HepG2 (cell line): Measurements from ENCODE around the gene PCARE. TPM values are rescaled to one million over a fixed set of nuclear protein-coding genes. Genes with fewer than 3 reads are reported as not detected.

Experiments
- ATAC-seq: fragments of 200-7000 bp; cut with Tn5 transposase; 3 replicates; pipeline ENCODE4 v1.9.1; 2020; ENCODE audit warnings: mild to moderate bottlenecking, moderate library complexity
- BruUV-seq: library from RNA; stranded (reverse); fragments of 400-500 nt; replicated peaks from 2 replicates; lab custom pipeline; 2021; lab: Mats Ljungman, UMichigan
- CTCF ChIA-PET: fragments of 300-600 bp; formaldehyde crosslinking; extraction: SDS; loops from one replicate; lab custom pipeline; 2021; ENCODE audit warnings: low total read pairs, inconsistent platforms, low intra/inter-chr PET ratio; lab: Yijun Ruan, JAX
- POLR2A ChIA-PET: fragments of 350-600 bp; sonication (Branson Sonifier 250); formaldehyde crosslinking; loops from one replicate; lab custom pipeline; 2020; ENCODE audit warnings: antibody characterized with exemption, inconsistent platforms; lab: Yijun Ruan, JAX
- DNase-seq: peaks from one replicate; pipeline ENCODE4 v3.0.0-alpha.2; 2015; ENCODE audit warnings: low spot score
- FAIRE-seq: peaks from 3 replicates; lab custom pipeline; 2011; peaks lifted over from hg19 to GRCh38; lab: Jason Lieb, UNC
- H2AFZ ChIP-seq: one replicate; pipeline ENCODE4 v1.6.1; 2011; ENCODE audit warnings: low read length, inconsistent platforms
- H3K27ac ChIP-seq: fragments of 300-600 bp; 3 replicates; pipeline ENCODE4 v1.8.0; 2011; ENCODE audit warnings: mixed run types, mild to moderate bottlenecking, mixed read lengths, low read length, inconsistent platforms; ENCODE audit not compliant: insufficient read depth; ENCODE audit errors: extremely low read length
- H3K27me3 ChIP-seq, 2 experiments: fragments of 200-600 bp in 1 of 2; 2 replicates in 1 of 2; 3 replicates in 1 of 2; pipeline versions ENCODE4 v1.6.0 to v1.8.0; 2011; ENCODE audit warnings: low read length in 2 of 2, mild to moderate bottlenecking in 2 of 2, moderate library complexity in 2 of 2, inconsistent platforms in 1 of 2; ENCODE audit not compliant: insufficient read depth in 2 of 2, control insufficient read depth in 1 of 2
- H3K36me3 ChIP-seq, 2 experiments: fragments of 200-600 bp in 1 of 2; replicated peaks in 1 of 2; 2 replicates in 1 of 2; 3 replicates in 1 of 2; pipeline versions ENCODE4 v1.5.1 to v1.8.0; 2011; ENCODE audit warnings: low read length in 2 of 2, inconsistent platforms in 1 of 2; ENCODE audit not compliant: insufficient read depth in 2 of 2, control insufficient read depth in 1 of 2
- H3K4me1 ChIP-seq: 2 replicates; pipeline ENCODE4 v1.5.1; 2012; ENCODE audit warnings: low read length, inconsistent platforms; ENCODE audit not compliant: insufficient read depth
- H3K4me2 ChIP-seq: 2 replicates; pipeline ENCODE4 v1.6.0; 2011; ENCODE audit warnings: low read depth, low read length, inconsistent platforms
- H3K4me3 ChIP-seq, 3 experiments: fragments of 200-600 bp in 1 of 3; sonication (generic), shearing (Covaris generic) in 1 of 3; replicated peaks in 1 of 3; 2 replicates each; pipeline ENCODE4 v1.5.1; 2011 to 2016; ENCODE audit warnings: low read length in 3 of 3, inconsistent platforms in 2 of 3, low read depth in 2 of 3, mild to moderate bottlenecking in 2 of 3, control low read depth in 1 of 3, mixed read lengths in 1 of 3; ENCODE audit not compliant: insufficient read depth in 1 of 3
- H3K79me2 ChIP-seq: one replicate; pipeline ENCODE4 v1.6.1; 2011; ENCODE audit warnings: low read length, inconsistent platforms; ENCODE audit not compliant: insufficient read depth
- H3K9ac ChIP-seq: 2 replicates; pipeline ENCODE4 v1.6.0; 2011; ENCODE audit warnings: mild to moderate bottlenecking, low read depth, low read length, inconsistent platforms; ENCODE audit not compliant: insufficient read depth
- H3K9me3 ChIP-seq: 2 replicates; pipeline ENCODE4 v1.5.1; 2012; ENCODE audit warnings: mild to moderate bottlenecking, low read length
- H4K20me1 ChIP-seq: 2 replicates; pipeline ENCODE4 v1.6.0; 2011; ENCODE audit warnings: inconsistent platforms, mild to moderate bottlenecking, low read length, moderate library complexity; ENCODE audit not compliant: insufficient read depth
- NFE2L2 ChIP-seq: fragments of 150-350 bp; IDR thresholded peaks from 2 replicates; pipeline ENCODE4 v1.6.1; 2014; ENCODE audit warnings: low read length
- U2AF2 ChIP-seq: fragments of 200-400 bp; formaldehyde crosslinking; IDR thresholded peaks from 2 replicates; pipeline ENCODE4 v1.6.1; 2017; ENCODE audit warnings: low read depth, mild to moderate bottlenecking, low read length
- ZNF549 ChIP-seq: sonication (generic); formaldehyde crosslinking; IDR thresholded peaks from 2 replicates; pipeline ENCODE4 v1.5.0; 2020; ENCODE audit warnings: missing genetic modification reagents
- WGBS: methylation state at CpG from one replicate; pipeline ENCODE4 v1.1.6; 2017; ENCODE audit warnings: low lambda C conversion rate; 5-methylcytosine and 5-hydroxymethylcytosine counted together
- in situ Hi-C: cut with HindIII; loops from 2 replicates; pipeline ENCODE4 v1.10.0; 2017; ENCODE audit warnings: low pct_unique_long_range_greater_than_20kb; ENCODE audit not compliant: extremely low pct_ligation_motif_present
- intact Hi-C: fragments of 100-400 bp; cut with micrococcal nuclease; formaldehyde crosslinking; loops from one replicate; pipeline ENCODE4 v1.10.0; 2022; ENCODE audit not compliant: unreplicated experiment
- polyA plus RNA-seq, 8 experiments: library from polyadenylated mRNA; depleted of rRNA in 3 of 8; stranded (reverse) in 7 of 8; unstranded in 1 of 8; fragments of >200 nt; fragmentation: Illumina TruSeq in 4 of 8; extraction: Trizol in 4 of 8; gene quantifications; 2 replicates each; pipeline versions ENCODE4 v1.2.1 to v1.2.3, GENCODE V29; 2011 to 2016; ENCODE audit warnings: low read depth in 4 of 8, missing spikeins in 1 of 8, mixed read lengths in 1 of 8; ENCODE audit not compliant: insufficient read depth in 1 of 8
- total RNA-seq, 5 experiments: library from RNA; depleted of rRNA; stranded (reverse); fragments of >200 nt; fragmentation: Illumina TruSeq; extraction: Trizol; gene quantifications; 2 replicates each; pipeline ENCODE4 v1.2.3, GENCODE V29; 2016; ENCODE audit warnings: low read depth in 1 of 5

Gene PCARE
- total and polyA plus RNA-seq, 2 of the 13 experiments (the other 11 are each of a cell fraction or from before 2014, with no cell fraction given) = not detected

DNA sequence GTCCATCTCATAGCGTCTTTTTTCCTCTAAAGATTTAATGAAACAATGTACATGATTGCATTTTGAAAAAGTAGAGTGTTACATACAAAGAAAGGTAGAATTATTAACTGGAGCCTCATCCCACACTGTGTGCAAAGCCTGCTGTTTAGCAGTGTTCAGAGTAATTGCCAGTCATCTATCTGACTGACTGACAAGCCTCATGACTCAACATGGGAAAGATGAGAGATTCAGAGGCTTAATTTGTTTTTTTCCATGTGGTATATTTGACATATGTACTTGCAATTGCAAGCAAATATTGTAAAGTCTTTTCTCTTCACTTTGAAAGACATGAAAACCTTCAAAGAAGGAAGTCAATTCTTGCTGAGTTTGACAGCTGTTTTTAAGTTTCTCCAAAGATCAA, 14.7 kb downstream of the PCARE start:
- no peak for TF ChIP-seq ZNF549 (CRISPR knock-in tag)
- 0 out of 2 replicates have a peak, but pooled peaks have one; percentile 33 for TF ChIP-seq NFE2L2
- ATAC-seq (no peak), FAIRE-seq (no peak), DNase-seq (no peak)
- in situ Hi-C loops = no loop called here
- Histone ChIP-seq H2AFZ (no peak overlapping the region), H3K9ac (no peak overlapping the region), H3K79me2 (no peaks in the 10 kb centered on the region), H3K4me3 (no peak overlapping the region), H3K4me2 (no peak overlapping the region), H3K36me3 (no peaks in the 10 kb centered on the region), H4K20me1 (no peaks in the 10 kb centered on the region), H3K4me1 (no peaks in the 10 kb centered on the region), H3K9me3 (no peaks in the 10 kb centered on the region), H3K27ac (no peak overlapping the region), H3K27me3 (peaks cover 2 to 56% of the 10 kb centered on the region in 2 experiments; a peak in 3 of 5 replicates)
- no TSS peak for BruUV-seq
- CTCF ChIA-PET = no interaction called here
- intact Hi-C loops = no loop called here
- POLR2A ChIA-PET = no interaction called here
- WGBS = 0% methylated on average over 1 of the region's 1 CpG

DNA sequence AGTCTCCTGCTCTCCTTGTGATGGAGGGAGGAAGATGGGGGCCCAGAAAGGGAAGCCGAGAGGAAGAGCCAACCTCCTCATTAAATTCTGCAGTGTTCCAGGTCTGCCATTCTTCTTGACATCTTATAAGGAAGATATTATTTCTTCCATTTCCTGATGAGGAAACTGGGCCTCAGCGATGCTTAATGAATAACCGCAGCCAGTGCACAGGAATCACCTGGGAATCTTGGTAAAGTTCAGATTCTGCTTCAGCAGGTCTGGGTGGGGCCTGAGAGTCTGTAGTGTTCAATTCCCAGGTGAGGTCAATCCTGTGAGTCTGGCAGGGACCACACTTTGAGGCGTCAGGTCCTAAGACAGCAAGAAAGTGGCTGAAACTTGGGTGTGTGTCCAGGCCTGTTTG, 17.3 kb downstream of the PCARE start:
- CTCF ChIA-PET = no interaction called here
- POLR2A ChIA-PET = no interaction called here
- Histone ChIP-seq H3K4me2 (no peak overlapping the region), H3K79me2 (no peaks in the 10 kb centered on the region), H4K20me1 (no peaks in the 10 kb centered on the region), H3K9me3 (no peaks in the 10 kb centered on the region), H3K36me3 (no peaks in the 10 kb centered on the region), H3K9ac (no peak overlapping the region), H3K27ac (no peak overlapping the region), H3K27me3 (peaks cover 5 to 59% of the 10 kb centered on the region in 2 experiments; a peak in 3 of 5 replicates), H2AFZ (no peak overlapping the region), H3K4me1 (no peaks in the 10 kb centered on the region), H3K4me3 (no peak overlapping the region)
- in situ Hi-C loops = no loop called here
- FAIRE-seq (no peak), DNase-seq (no peak), ATAC-seq (no peak)
- WGBS = 24% methylated on average over 4 of the region's 4 CpGs
- intact Hi-C loops = no loop called here
- TF ChIP-seq U2AF2 = no peak
- no TSS peak for BruUV-seq
